GM19455 (cell line): ENCODE measurements around the gene METTL9.
"Not testable (repeated sequence)": the region's sequence is repeated elsewhere in the genome, so short reads cannot be mapped to it uniquely, and the experiment has no call there.

Source experiments
- ATAC-seq: cut with Tn5 transposase; IDR thresholded peaks from one replicate; pipeline ENCODE4 v1.9.1; 2021; ENCODE audit not compliant: unreplicated experiment

METTL9 gene

DNA sequence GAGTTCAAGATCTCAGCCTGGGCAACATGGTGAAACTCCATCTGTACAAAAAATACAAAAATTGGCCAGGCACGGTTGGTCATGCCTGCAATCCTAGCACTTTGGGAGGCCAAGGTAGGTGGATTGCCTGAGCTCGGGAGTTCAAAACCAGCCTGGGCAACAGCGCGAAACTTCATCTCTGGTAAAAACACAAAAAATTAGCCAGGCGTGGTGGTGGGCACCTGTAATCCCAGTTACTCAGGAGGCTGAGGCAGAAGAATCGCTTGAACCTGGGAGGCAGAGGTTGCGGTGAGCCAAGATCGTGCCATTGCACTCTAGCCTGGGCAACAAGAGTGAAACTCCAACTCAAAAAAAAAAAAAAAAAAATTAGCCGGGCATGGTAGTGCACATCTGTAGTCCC lies 25.9 kb upstream of the METTL9 start:
- ATAC-seq, result not testable (repeated sequence)

- no peak for ATAC-seq
Measured at GRCh38 chr16:21574372-21574771, 25.0 kb upstream of the METTL9 start.

DNA sequence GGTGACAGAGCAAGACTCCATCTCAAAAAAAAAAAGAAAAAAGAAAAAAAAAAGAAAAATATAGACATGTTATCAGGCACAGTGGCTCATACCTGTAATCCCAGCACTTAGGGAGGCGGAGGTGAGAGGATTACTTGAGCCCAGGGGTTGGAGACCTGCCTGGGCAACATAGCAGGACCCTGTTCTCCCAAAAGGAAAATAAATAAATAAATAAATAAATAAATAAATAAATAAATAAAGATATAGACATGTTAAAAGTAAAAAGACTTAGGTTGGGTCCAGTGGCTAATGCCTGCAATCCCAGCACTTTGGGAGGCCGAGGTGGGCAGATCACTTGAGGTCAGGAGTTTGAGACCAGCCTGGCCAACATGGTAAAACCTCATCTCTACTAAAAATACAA lies 23.1 kb upstream of the METTL9 start:
- ATAC-seq, result not testable (repeated sequence)

- not testable (repeated sequence) for ATAC-seq
Measured at GRCh38 chr16:21577487-21577886, 21.9 kb upstream of the METTL9 start.

GRCh38 chr16:21578311-21578710 lies 21.1 kb upstream of the METTL9 start:
- not testable (repeated sequence) for ATAC-seq

DNA sequence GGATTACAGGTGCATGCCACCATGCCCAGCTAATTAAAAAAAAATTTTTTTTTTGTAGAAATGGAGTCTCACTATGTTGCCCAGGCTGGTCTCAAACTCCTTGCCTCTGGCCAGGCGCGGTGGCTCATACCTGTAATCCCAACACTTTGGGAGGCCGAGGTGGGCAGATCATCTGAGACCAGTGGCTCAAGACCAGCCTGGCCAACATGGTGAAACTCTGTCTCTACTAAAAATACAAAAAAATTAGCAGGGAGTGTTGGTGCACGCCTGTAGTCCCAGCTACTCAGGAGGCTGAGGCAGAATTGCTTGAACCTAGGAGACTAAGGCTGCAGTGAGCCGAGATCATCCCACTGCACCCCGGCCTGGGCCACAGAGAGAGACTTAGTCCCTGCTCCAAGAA lies 19.2 kb upstream of the METTL9 start:
- not testable (repeated sequence) for ATAC-seq

DNA sequence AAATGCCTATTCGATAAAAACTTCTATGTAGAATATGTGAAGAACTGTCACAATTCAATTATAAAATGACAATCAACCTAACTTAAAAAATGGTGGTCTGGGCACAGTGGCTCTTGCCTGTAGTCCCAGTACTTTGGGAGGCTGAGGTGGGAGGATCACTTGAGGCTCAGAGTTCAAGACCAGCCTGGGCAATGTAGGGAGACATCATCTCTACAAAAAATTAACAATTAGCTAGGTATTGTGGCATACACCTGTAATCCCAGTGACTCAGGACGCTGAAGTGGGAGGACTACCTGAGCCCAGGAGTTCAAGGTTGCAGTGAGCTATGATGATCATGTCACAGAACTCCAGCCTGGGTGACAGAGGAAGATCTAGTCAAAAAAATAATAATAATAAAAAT lies 18.6 kb upstream of the METTL9 start:
- ATAC-seq, result no peak

DNA sequence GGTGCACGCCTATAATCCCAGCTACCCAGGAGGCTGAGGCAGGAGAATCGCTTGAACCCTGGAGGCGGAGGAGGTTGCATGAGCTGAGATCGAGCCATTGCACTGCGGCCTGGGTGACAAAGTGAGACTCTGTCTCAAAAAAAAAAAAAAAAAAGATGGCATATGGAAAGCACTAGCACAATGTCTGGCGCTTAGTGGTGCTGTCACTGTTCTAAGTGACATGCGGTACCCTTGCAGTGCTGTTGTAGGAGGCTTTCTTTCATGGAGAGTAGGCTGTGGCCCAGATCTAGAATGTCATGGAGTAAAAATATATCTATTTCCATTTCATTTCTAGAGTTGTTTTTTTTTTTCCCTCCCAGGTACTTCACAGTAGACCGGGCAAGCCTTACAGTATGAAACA lies 14.6 kb upstream of the METTL9 start:
- no peak for ATAC-seq

GRCh38 chr16:21588593-21588992 lies 10.8 kb upstream of the METTL9 start:
- ATAC-seq, result not testable (repeated sequence)

DNA sequence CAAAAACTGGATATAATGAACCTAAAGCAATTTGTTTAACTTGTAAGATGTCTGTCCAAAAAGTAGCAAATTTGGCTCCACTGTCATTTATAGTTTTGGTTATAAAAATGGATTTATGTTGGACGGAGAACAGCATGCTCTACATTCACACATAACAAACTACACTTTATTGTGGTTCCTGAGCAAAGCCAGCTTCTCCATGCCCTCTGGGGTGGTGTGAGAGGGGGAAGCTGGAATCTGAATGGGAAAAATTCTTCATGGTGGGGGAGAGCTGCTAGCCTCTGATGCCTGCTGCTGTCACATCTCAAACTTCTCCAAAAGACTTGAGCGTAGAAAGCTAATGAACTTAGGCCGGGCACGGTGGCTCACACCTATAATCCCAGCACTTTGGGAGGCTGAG lies 9.8 kb upstream of the METTL9 start:
- no peak for ATAC-seq

- no peak for ATAC-seq
Measured at GRCh38 chr16:21590287-21590686, 9.1 kb upstream of the METTL9 start.

DNA sequence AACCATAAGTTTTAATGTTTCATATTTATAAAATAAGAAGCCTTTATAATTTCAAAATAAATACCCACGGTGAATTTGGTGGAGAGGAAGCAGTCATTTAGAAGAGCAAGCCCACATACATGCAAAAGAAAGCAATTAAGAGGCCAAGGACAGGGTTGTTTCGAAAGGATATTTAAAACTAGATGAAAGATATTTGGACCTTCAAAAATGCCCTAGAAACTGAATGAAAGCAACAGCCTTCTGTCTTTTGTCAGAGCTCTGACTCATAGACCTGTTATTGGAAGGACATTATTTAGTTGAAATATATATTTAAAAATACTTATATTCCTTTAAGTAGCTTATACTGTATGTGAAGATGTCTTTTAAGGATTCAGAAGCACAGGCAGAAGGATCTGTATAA lies 8.6 kb upstream of the METTL9 start:
- no peak for ATAC-seq

- no peak for ATAC-seq
Measured at GRCh38 chr16:21592191-21592590, 7.2 kb upstream of the METTL9 start.

GRCh38 chr16:21593530-21594289 lies 5.7 kb upstream of the METTL9 start:
- ATAC-seq, result no peak

GRCh38 chr16:21597561-21598030 lies 1.8 kb upstream of the METTL9 start:
- no peak for ATAC-seq

DNA sequence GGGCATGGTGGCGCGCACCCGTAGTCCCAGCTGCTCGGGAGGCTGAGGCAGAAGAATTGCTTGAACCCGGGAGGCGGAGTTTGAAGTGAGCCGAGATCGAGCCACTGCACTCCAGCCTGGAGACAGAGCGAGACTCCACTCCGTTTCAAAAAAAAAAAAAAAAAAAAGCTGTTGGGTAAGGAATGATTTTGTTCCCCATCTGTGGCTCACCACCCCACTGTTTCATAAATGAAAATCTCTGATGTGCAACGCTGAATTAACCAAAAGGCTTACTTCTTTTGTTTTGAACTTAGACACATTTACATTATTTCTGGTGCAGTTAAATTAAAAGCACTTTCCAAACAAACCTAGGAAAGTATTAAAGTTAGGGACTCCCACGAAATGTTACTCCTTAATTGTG lies 1.2 kb upstream of the METTL9 start:
- no peak for ATAC-seq

DNA sequence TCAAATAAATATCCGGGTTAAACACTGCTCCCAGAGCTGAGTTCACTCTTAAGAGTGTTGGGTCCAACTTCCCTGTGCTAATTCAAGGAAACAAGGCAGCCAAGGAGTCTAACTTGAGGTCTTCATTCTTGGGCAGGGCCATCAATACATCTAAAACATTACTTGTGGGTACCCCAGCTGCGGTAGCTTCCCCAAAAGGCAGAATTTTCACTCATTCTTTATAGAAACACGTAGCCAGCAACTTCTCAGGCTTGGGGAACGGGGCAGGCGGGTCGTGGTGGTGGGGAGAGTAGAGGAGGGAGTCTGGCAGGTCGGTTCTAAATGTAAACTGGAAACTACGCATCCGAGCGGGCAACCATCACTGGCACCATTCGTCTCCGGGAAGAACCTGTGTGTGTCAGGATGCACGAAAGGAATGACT lies 666 bp upstream of the METTL9 start:
- ATAC-seq, result no peak

- ATAC-seq, result peak; percentile 1
Measured at GRCh38 chr16:21600031-21600773, 825 bp downstream of the METTL9 start.

DNA sequence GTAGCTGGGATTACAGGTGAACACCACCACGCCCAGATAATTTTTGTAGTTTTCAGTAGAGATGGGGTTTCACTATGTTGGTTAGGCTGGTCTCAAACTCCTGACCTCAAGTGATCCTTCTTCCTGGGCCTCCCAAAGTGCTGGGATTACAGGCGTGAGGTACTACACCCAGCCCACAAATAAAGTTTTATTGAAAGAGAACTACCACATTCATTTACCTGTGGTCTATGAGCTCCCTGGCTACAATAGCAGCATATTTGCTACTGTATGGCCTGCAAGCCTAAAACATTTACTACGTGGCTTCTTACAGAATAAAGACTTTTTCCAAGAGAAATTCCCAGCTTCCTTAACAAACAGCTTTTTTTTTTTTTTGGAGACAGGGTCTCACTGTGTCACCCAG lies 3.4 kb downstream of the METTL9 start:
- no peak for ATAC-seq

- ATAC-seq, result no peak
Measured at GRCh38 chr16:21603928-21604327, 4.6 kb downstream of the METTL9 start.

- ATAC-seq, result not testable (repeated sequence)
Measured at GRCh38 chr16:21605848-21606247, 6.5 kb downstream of the METTL9 start.

DNA sequence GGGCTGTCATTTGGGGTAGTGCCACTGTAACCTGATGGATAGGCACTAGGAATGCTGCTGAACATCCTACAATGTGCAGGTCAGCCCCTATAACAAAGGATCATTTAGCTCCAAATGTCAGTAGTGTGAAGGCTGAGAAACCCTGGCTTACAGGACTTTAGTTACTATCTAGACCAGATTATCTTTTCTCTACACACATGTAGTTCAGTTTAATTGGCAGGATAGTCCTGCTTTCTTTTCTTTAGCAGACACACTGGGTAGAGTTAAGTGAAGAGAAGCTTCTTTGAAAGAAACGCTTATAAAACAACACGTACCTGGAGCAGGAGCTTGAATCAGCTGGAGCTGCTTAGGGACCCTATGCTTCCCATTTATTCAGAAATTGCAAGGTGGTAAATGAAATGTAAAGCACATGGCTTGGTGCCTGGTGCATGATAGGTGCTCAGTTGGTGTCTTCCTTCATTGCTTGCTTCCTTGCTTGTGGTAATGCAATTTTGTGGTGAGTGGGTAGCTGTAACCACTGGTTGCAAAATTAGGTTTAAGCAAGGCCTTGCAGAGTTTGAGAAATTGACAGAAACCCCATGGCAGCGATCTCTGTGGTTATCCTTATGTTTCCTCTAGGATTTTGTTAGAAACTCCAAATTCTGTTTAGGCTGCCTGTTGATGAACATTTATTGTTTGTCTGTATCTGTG lies 9.4 kb downstream of the METTL9 start:
- ATAC-seq, result no peak
